Lower leg skin (tissue), 3 donors: ENCODE data around the gene GSG1L.

Experiments used
- CTCF ChIP-seq, 3 donors: fragments of 450-650 bp; IDR thresholded peaks; one replicate each; pipeline ENCODE4 v1.5.1; 2016; ENCODE audit warnings: antibody characterized with exemption in 3 of 3, mild to moderate bottlenecking in 3 of 3, moderate library complexity in 2 of 3
- POLR2A ChIP-seq, 2 donors: fragments of 450-650 bp; IDR thresholded peaks; one replicate each; pipeline ENCODE4 v1.6.1; 2016 to 2017; ENCODE audit warnings: antibody characterized with exemption in 2 of 2, mild to moderate bottlenecking in 1 of 2, moderate library complexity in 1 of 2

- TF ChIP-seq CTCF (IDR thresholded peaks at IDR 0.05) = no peak
- no peak for TF ChIP-seq POLR2A (IDR thresholded peaks at IDR 0.05)
Measured at GRCh38 chr16:28072087-28072486, 8.6 kb upstream of the GSG1L start.
